ENCODE results near the gene EEF1B2.
"Not testable (repeated sequence)": the region's sequence is repeated elsewhere in the genome, so short reads cannot be mapped to it uniquely, and the experiment has no call there.

Gene EEF1B2

DNA sequence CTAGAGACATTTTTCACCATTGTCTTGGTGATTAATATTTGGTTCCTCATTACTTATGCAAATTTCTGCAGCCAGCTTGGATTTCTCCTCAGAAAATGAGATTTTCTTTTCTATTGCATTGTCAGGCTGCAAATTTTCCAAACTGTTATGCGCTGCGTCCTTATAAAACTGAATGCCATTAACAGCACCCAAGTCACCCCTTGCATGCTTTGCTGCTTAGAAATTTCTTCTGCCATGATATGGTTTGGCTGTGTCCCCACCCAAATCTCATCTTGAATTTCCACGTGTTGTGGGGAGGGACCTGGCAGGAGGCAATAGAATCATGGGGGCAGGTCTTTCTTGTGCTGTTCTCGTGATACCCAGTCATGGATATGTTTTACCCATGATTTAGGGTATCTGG lies 8.5 kb downstream of the EEF1B2 start:
- DNase-seq, result not testable (repeated sequence)

DNA sequence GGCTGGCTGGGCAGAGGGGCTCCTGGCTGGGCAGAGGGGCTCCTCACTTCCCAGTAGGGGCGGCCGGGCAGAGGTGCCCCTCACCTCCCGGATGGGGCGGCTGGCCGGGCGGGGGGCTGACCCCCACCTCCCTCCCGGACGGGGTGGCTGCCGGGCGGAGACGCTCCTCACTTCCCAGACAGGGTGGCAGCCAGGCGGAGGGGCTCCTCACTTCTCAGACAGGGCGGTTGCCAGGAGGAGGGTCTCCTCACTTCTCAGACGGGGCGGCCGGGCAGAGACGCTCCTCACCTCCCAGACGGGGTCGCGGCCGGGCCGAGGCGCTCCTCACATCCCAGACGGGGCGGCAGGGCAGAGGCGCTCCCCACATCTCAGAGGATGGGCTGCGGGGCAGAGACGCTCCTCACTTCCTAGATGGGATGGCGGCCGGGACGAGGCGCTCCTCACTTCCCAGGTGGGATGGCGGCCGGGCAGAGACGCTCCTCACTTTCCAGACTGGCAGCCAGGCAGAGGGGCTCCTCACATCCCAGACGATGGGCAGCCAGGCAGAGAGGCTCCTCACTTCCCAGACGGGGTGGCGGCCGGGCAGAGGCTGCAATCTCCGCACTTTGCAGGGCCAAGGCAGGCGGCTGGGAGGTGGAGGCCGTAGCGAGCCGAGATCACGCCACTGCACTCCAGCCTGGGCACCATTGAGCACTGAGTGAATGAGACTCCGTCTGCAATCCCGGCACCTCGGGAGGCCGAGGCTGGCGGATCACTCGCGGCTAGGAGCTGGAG lies 12.1 kb downstream of the EEF1B2 start:
- DNase-seq, result not testable (repeated sequence)

DNA sequence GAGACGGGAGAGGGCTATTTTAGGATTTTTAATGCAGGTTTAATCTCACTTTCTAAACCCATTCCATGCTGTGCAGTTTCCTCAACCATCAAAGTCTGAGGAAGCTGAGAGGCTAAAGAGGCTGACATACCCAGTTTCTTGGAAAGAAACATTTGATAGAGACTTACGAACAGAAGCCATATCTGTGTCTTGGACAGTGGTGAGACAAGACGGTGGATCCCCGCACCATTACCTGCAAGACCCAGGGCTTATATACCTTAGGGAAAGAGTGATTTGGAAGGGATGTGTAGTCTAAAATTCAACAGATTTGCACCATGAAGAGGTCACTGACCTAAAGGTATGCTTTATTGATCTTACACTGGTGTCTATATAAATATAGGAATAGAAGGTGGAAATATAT lies 13.5 kb downstream of the EEF1B2 start:
- no peak for DNase-seq

DNA sequence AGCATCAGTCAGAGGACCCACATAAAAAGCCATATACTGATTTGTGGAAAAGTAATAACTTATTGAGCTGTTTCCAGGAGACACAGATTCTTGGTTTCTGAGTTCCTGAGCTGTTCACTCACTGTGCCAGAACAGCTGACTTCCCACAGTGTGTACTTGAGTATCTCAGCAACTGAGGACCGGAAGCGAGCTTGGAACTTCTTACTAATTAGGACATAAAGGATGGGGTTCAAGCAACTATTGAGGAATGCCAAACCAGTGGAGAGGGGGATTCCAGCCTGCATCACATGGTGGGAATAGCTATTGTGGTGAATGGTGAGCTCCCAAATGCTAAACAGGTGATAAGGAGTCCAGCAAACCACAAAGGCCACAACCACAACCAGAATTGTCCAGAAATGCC lies 16.4 kb downstream of the EEF1B2 start:
- DNase-seq, result no peak

DNA sequence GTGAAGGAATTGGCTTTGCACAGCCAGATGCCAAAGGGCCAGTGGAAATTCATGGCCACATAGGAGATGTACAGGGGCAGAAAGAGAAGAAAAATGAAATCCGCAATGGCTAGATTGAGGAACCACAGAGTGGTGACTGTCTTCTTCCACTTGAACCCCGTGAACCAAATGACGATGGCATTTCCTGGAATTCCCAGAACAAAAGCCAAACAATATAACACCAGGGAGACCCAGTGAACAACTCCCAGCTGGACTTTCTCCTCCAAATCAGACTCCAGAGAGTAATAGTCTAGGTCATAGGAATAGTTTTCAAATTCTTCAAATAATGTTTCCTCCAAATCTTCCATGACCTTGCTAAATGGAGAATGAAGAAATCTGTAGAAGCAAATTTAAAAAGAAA lies 17.2 kb downstream of the EEF1B2 start:
- DNase-seq, result no peak

DNA sequence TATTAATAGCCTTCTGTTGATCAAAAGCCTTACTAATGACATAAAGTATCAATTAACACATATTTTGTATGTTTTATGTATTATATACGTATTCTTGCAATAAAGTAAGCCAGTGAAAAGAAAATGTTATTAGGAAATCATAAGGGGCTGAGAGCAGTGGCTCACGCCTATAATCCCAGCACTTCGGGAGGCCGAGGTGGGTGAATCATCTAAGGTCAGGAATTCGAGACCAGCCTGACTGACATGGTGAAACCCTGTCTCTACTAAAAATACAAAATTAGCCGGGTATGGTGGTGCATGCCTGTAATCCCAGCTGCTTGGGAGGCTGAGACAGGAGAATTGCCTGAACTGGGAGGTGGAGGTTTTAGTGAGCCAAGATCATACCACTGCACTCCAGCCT lies 21.8 kb downstream of the EEF1B2 start:
- DNase-seq, result not testable (repeated sequence)

DNA sequence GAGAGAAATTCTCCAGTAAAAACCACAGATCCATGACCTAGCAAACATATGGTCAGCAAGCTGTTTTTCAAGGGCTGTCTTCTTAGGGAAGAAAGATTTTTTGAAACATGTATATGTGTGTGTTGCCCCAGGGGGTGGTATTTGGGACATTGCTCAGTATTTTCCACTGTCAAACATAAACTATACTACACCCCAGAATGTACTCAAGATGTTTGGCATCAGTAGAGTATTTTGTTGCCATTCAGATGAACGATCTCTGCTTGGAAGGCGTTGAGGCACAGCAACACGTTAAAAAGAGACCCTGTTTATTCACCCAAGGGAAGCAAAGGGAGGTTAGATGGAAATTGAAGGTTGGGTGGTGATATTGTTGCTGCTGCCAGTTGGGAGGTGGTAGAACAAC lies 30.0 kb downstream of the EEF1B2 start:
- no peak for DNase-seq

DNA sequence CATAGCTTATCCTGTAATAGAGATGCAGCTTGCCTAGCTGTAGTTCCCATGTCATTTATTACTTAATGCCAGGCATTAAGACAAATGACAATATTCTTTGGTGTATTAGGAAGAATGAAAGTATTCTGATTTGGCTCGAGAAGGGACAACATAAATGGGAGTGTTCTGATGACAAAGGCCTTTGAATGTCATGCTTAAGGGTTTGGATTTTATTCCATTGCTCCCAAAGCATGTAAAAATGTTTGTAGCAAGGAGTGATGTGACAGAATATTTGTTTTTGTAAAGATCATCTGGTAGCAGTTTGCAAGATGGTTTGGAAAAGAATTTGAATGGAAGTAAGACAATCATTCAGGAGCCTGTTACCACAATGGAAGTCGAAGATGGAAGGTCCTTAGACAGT lies 30.4 kb downstream of the EEF1B2 start:
- DNase-seq, result no peak

DNA sequence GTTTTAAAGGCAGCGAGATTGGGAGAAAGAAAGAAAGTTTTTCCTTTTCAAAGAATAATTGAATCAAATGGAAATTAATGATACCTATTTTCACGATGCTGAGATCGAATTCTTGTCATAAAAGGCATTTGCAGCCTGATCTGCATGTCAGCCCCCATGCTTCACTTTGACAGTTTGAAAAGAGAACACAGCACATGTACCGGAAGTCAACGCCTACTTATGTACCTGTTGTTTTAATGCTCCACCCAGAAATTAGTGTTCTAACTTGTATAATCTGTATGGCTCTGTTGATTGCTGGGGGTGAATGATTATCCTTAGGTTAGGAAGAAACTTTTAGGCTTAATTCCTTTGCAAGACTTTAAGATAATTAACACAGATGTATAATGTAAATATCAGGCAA lies 31.0 kb downstream of the EEF1B2 start:
- no peak for DNase-seq

DNA sequence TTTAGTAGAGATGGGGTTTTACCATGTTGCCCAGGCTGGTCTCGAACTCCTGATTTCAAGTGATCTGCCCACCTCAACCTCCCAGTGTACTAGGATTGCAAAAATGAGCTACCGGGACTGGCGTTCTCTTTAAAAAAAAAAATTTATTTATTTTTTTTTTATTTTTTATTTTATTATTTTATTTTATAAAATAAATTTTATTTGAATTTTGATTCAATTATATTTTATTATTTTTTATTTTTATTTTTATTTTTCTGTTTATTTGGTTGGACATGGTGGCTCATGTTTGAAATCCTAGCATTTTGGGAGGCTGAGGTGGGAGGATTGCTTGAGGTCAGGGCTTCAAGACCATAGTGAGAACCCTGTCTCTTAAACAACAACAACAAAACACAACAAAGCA lies 32.5 kb downstream of the EEF1B2 start:
- DNase-seq, result no peak

DNA sequence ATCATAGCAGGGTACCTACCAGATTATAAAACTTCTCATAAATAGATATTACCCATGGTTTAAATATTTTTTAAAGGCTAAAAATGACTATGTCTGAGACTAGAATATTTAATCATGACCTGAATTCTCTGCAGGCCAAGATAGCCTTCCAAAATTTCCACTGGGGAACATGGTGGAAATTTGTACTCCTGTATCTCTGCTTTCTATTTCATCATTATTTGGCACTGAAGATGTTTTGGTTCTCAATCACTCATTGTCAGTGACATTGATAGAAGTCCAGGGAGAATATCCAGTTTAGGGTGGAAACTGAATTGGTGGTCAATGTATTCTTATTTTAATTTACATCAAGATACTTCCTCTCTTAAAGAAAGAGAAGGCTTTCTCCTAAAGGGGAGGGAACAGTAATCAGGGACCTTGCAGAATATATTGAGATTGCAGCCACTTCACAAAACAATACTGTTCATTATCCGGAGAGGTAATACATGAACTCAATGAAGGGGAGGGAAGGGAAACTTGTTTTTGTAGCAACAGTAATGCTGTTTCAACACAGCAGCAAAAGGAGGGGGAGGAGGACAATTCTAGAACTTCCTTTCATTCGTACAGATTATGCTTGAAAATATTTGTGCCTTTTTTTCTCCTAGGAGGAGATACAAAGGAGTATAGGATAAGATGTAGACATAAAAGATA lies 34.1 kb downstream of the EEF1B2 start:
- DNase-seq, result no peak

DNA sequence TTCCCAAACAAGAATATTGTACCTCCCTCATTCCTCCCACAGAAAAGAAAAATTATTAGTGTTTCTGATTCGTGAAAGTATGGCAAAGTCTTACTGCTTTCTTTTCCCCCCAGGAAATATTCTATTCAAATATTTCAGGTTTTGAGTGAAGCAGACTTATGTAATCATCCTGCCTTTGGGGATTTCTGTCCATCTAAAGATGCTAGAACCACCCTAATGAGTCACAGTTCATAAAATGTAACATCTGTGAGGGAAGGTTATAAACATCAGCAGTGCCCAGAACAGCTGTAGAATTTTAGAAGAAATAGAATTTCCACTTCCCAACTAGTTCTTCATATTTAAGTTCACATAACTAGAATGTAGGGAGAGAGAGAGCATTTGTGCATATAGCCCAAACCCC lies 39.0 kb downstream of the EEF1B2 start:
- DNase-seq, result no peak

DNA sequence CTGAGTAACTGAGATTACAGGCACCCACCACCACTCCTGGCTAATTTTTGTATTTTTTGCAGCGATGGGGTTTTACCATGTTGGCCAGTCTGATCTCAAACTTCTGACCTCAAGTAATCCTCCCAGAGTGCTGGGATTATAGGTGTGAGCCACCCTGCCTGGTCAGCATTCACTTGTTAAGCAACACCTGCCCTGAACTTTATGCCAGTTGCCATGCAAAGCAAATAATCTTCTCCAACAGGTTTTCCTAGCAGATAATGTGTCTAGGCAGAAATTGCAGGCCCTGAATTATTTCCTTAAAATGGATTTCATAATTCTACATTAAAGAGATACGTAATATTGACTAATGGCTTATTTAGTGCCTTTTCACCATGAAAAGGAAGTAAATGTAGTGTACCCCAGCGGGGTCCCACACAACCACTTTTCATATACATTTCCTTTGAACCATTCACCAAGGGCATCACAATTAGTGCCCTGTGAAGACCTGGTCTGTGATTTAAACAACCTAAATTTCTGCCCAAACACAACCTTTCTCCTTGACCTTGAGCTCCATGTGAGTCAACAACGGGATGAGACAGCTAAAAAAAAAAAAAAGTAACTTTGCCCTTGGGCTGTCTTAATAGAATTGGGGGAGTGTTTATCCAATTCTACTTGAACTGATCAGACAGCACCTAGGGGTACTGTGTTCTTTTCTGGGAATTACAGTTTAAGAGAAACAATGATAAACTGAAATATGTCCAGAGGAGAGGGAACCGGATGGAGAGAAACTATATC lies 41.6 kb downstream of the EEF1B2 start:
- DNase-seq, result no peak

DNA sequence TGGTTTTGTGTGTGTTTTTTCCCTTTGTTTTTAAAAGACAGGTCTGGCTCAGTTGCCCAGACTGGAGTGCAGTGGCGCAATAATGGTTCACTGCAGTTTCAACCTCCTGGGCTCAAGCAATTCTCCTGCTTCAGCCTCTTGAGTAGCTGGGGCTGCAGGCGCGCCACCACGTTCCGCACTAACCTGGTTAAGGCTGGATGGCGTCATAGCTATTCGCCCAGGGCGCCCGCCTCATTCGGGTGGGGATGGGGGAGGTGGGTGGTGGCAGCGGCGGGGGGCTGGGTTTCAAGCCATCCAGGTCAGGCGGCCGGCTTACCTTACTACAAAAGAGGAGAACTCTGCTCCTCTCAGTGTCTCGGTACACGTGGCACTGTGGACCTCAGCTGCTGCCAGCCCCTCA lies 42.8 kb downstream of the EEF1B2 start:
- no peak for DNase-seq

DNA sequence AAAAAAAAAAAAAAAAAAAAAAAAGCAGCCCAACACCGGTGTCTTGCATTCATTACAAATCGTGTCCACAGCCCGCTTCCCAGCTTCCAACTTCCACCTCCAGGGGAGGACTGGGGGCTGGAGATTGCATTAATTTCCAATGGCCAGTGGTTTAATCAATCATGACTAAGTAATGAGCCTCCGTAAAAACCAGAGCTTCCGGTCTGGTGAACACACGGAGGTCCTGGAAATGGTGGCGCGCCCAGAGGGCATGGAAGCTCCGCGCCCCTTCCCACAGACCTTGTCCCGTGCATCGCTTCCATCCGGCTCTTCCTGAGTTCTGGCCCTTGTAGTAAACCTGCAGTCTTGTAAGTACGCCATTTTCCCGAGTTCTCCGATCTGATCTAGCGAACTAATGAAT lies 43.6 kb downstream of the EEF1B2 start:
- no peak for DNase-seq

DNA sequence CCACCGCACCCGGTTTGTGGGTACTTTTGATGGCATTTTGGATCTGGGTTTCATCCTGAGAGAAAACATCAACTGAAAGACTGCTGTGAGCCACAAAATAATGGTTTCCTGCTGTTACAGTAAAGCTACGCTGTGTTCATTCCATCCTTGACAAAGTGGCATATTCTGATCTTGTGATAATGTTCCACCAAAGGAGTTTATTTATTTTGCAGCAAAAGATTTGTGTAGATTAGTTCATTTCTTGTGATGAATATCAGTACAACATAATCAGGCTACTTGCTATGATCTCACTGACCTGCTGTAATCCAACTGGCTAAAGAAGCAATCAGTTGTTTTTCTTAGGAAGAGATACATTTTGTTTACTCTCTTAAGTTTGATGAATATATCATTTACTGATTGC lies 45.0 kb downstream of the EEF1B2 start:
- DNase-seq, result no peak

DNA sequence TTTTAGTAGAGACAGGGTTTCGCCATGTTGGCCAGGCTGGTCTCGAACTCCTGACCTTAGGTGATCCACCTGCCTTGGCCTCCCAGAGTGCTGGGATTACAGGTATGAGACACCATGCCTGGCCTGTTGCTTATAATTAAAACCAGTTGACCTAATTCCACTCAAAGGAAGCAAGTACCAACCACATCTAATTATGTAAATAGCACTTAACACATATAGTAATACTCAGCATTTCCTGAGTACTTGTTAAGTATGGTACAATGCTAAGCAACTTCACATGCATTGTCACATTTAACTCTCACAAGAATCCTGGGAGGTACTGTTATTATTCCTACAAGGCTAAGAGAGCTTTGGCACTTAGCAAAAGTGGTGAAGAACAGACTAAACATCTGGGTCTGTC lies 47.6 kb downstream of the EEF1B2 start:
- not testable (repeated sequence) for DNase-seq

DNA sequence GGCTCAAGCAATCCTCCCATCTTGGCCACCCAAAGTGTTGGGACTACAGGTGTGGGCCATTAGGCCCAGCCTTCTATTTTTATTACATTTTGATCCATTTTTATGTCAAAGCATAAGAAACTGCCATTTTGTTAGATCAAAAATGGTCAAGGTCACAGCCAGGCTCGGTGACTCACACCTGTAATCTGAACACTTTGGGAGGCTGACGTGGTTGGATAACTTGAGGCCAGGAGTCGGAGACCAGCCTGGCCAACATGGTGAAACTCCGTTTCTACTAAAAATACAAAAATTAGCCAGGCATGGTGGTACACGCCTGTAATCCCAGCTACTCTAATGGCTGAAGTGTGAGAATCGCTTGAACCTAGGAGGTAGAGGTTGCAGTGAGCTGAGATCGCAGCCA lies 49.2 kb downstream of the EEF1B2 start:
- no peak for DNase-seq

DNA sequence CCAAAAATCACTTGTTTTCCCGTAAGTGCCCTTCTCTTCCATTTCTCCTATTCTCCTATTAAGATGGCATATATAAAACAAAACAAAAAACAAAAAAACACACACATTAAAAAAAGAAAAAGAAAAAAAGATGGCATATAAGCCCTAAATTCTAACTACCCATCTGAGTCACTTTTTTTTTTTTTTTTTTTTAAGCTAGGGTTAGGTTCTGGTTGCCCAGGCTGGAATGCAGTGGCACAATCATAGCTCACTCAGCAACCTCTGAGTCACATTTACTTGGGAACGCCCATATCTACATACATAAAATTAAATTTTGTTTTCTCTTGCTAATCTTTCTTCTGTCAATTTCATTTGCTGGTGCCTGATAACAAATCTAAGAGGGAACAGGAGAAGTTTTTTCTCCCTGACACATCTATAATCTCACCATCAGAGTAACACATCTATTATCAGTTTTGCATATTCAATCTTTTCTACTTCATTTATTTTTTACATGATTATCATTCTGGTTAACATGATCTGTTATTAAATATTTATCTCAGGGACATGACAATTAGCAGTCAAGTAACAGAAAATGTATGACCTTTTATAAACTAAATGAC lies 52.1 kb downstream of the EEF1B2 start:
- no peak for DNase-seq
